Measurements from ENCODE around the gene KLK5.
"Not testable (repeated sequence)": the region's sequence is repeated elsewhere in the genome, so short reads cannot be mapped to it uniquely, and the experiment has no call there.

Gene KLK5

GRCh38 chr19:50994129-50994528, 41.3 kb upstream of the KLK5 start:
- DNase-seq (ENCODE audit: low read depth), result no peak
- H3K4me3 ChIP-seq (ENCODE audit: low read length), result no peak overlapping the region
- TF ChIP-seq CTCF (conservative IDR thresholded peaks at IDR 0.05; ENCODE audit: low read length), result no peak

- TF ChIP-seq CTCF (conservative IDR thresholded peaks at IDR 0.05; ENCODE audit: low read length), result no peak
- DNase-seq (ENCODE audit: low read depth), result no peak
These were observed 39.8 kb upstream of the KLK5 start for GRCh38 chr19:50992666-50993035.

GRCh38 chr19:50984416-50984815, 31.6 kb upstream of the KLK5 start:
- DNase-seq (ENCODE audit: low read depth); H3K4me3 ChIP-seq (ENCODE audit: low read length): not testable (repeated sequence)

More at GRCh38 chr19:50992666-50993035, 39.8 kb upstream of the KLK5 start:
- no peak overlapping the region for H3K4me3 ChIP-seq (ENCODE audit: low read length)

GRCh38 chr19:50983625-50984292, 30.9 kb upstream of the KLK5 start, which contains the start of gene KLK7:
Gene KLK7 (minus strand): TSS chr19:50983917. CDS start chr19:50982399, 1,518 bp downstream.
- DNase-seq (ENCODE audit: low read depth), result no peak
- no peak for TF ChIP-seq CTCF (conservative IDR thresholded peaks at IDR 0.05; ENCODE audit: low read length)
- H3K4me3 ChIP-seq (ENCODE audit: low read length), result no peak within 1 kb of the TSS

- H3K4me3 ChIP-seq (ENCODE audit: low read length), result no peak overlapping the region
- DNase-seq (ENCODE audit: low read depth), result no peak
- TF ChIP-seq CTCF (conservative IDR thresholded peaks at IDR 0.05; ENCODE audit: low read length), result no peak
These were observed 29.3 kb upstream of the KLK5 start for GRCh38 chr19:50982186-50982585.

- no peak for TF ChIP-seq CTCF (conservative IDR thresholded peaks at IDR 0.05; ENCODE audit: low read length)
- H3K4me3 ChIP-seq (ENCODE audit: low read length), result no peak overlapping the region
- no peak for DNase-seq (ENCODE audit: low read depth)
These were observed 28.8 kb upstream of the KLK5 start for GRCh38 chr19:50981587-50982146.

GRCh38 chr19:50980208-50980607, 27.4 kb upstream of the KLK5 start:
- no peak overlapping the region for H3K4me3 ChIP-seq (ENCODE audit: low read length)
- DNase-seq (ENCODE audit: low read depth), result no peak
- no peak for TF ChIP-seq CTCF (conservative IDR thresholded peaks at IDR 0.05; ENCODE audit: low read length)

Data from AG10803 (cell line).